ENCODE measurements around the gene ZNF407.
"Not testable (repeated sequence)": the region's sequence is repeated elsewhere in the genome, so short reads cannot be mapped to it uniquely, and the experiment has no call there.

The ZNF407 gene

GRCh38 chr18:75090336-75090735, 492.7 kb downstream of the ZNF407 start:
- Histone ChIP-seq H3K9ac (no peak overlapping the region), H3K36me3 (ENCODE audit: insufficient read depth) (no peaks in the 10 kb centered on the region), H3K27me3 (ENCODE audit: insufficient read depth, low read depth) (no peaks in the 10 kb centered on the region), H3K79me2 (ENCODE audit: insufficient read depth, low read depth) (no peaks in the 10 kb centered on the region), H4K20me1 (ENCODE audit: insufficient read depth) (no peaks in the 10 kb centered on the region), H3K4me2 (no peak overlapping the region), H3K27ac (no peak overlapping the region), H2AFZ (ENCODE audit: low read depth) (no peak overlapping the region), H3K4me1 (ENCODE audit: low read depth, poor library complexity, severe bottlenecking) (no peaks in the 10 kb centered on the region), H3K4me3 (IDR thresholded peaks at IDR 0.05; ENCODE audit: insufficient read depth, low read depth, low read length) (no peak overlapping the region)
- no peak for TF ChIP-seq CTCF (conservative IDR thresholded peaks at IDR 0.05; ENCODE audit: low read depth, low read length)

- Histone ChIP-seq H3K4me3 (IDR thresholded peaks at IDR 0.05; ENCODE audit: insufficient read depth, low read depth, low read length) (no peak overlapping the region), H3K27ac (no peak overlapping the region), H3K27me3 (ENCODE audit: insufficient read depth, low read depth) (no peaks in the 10 kb centered on the region), H3K4me2 (no peak overlapping the region), H2AFZ (ENCODE audit: low read depth) (no peak overlapping the region), H4K20me1 (ENCODE audit: insufficient read depth) (no peaks in the 10 kb centered on the region), H3K9ac (no peak overlapping the region), H3K4me1 (ENCODE audit: low read depth, poor library complexity, severe bottlenecking) (no peaks in the 10 kb centered on the region), H3K36me3 (ENCODE audit: insufficient read depth) (no peaks in the 10 kb centered on the region), H3K79me2 (ENCODE audit: insufficient read depth, low read depth) (no peaks in the 10 kb centered on the region)
- no peak for TF ChIP-seq CTCF (conservative IDR thresholded peaks at IDR 0.05; ENCODE audit: low read depth, low read length)
Observed at GRCh38 chr18:75097491-75098225, 500.0 kb downstream of the ZNF407 start.

- Histone ChIP-seq H3K36me3 (ENCODE audit: insufficient read depth) (no peaks in the 10 kb centered on the region), H3K27me3 (ENCODE audit: insufficient read depth, low read depth) (no peaks in the 10 kb centered on the region), H4K20me1 (ENCODE audit: insufficient read depth) (no peaks in the 10 kb centered on the region), H3K4me1 (ENCODE audit: low read depth, poor library complexity, severe bottlenecking) (no peaks in the 10 kb centered on the region), H2AFZ (ENCODE audit: low read depth) (no peak overlapping the region), H3K79me2 (ENCODE audit: insufficient read depth, low read depth) (no peaks in the 10 kb centered on the region), H3K4me3 (IDR thresholded peaks at IDR 0.05; ENCODE audit: insufficient read depth, low read depth, low read length) (no peak overlapping the region), H3K9ac (no peak overlapping the region), H3K4me2 (no peak overlapping the region), H3K27ac (no peak overlapping the region)
- TF ChIP-seq CTCF (conservative IDR thresholded peaks at IDR 0.05; ENCODE audit: low read depth, low read length): no peak
Observed at GRCh38 chr18:75100832-75101630, 503.4 kb downstream of the ZNF407 start.

GRCh38 chr18:75101916-75102315, 504.2 kb downstream of the ZNF407 start:
- no peaks in the 10 kb centered on the region for H3K4me1 ChIP-seq (ENCODE audit: low read depth, poor library complexity, severe bottlenecking)
- no peak overlapping the region for H3K4me3 ChIP-seq (IDR thresholded peaks at IDR 0.05; ENCODE audit: insufficient read depth, low read depth, low read length)
- TF ChIP-seq CTCF (conservative IDR thresholded peaks at IDR 0.05; ENCODE audit: low read depth, low read length): no peak
- H3K36me3 ChIP-seq (ENCODE audit: insufficient read depth): no peaks in the 10 kb centered on the region
- H3K27ac ChIP-seq: no peak overlapping the region
- no peaks in the 10 kb centered on the region for H3K79me2 ChIP-seq (ENCODE audit: insufficient read depth, low read depth)
- no peaks in the 10 kb centered on the region for H3K27me3 ChIP-seq (ENCODE audit: insufficient read depth, low read depth)
- H2AFZ ChIP-seq (ENCODE audit: low read depth): no peak overlapping the region
- no peak overlapping the region for H3K4me2 ChIP-seq
- no peaks in the 10 kb centered on the region for H4K20me1 ChIP-seq (ENCODE audit: insufficient read depth)
- no peak overlapping the region for H3K9ac ChIP-seq

- H3K4me1 ChIP-seq (ENCODE audit: low read depth, poor library complexity, severe bottlenecking); H3K4me3 ChIP-seq (IDR thresholded peaks at IDR 0.05; ENCODE audit: insufficient read depth, low read depth, low read length); H3K79me2 ChIP-seq (ENCODE audit: insufficient read depth, low read depth); H3K4me2 ChIP-seq; H4K20me1 ChIP-seq (ENCODE audit: insufficient read depth); H3K36me3 ChIP-seq (ENCODE audit: insufficient read depth); H2AFZ ChIP-seq (ENCODE audit: low read depth); H3K27ac ChIP-seq; H3K9ac ChIP-seq; H3K27me3 ChIP-seq (ENCODE audit: insufficient read depth, low read depth): not testable (repeated sequence)
Observed at GRCh38 chr18:75104029-75104428, 506.4 kb downstream of the ZNF407 start.

Measured in KMS-11 (cell line).